GM23338 (cell line): ENCODE data around the gene ATP13A1. TPM values are rescaled to one million over a fixed set of nuclear protein-coding genes. Genes with fewer than 3 reads are reported as not detected.

Experiments used
- ATAC-seq: fragments of 200-7000 bp; cut with Tn5 transposase; 3 replicates; pipeline ENCODE4 v1.9.1; 2020
- DNase-seq: peaks from one replicate; pipeline ENCODE4 v3.0.0-alpha.2; 2015; ENCODE audit warnings: low spot score
- H2AFZ ChIP-seq: fragments of 200-600 bp; sonication (generic); 2 replicates; pipeline ENCODE4 v1.8.0; 2016; ENCODE audit warnings: antibody characterized with exemption, mild to moderate bottlenecking, moderate library complexity
- H3F3A ChIP-seq: fragments of 200-600 bp; sonication (generic); replicated peaks from 2 replicates; pipeline ENCODE4 v1.8.0; 2017; ENCODE audit warnings: antibody characterized with exemption, mixed run types, low read depth
- H3K27ac ChIP-seq: fragments of 200-600 bp; sonication (generic); 2 replicates; pipeline ENCODE4 v1.6.1; 2016; ENCODE audit warnings: low read depth
- H3K27me3 ChIP-seq: fragments of 200-600 bp; sonication (generic); 2 replicates; pipeline ENCODE4 v1.8.0; 2016; ENCODE audit warnings: mild to moderate bottlenecking, mixed run types, moderate library complexity; ENCODE audit not compliant: insufficient read depth
- H3K36me3 ChIP-seq: fragments of 200-600 bp; sonication (generic); 2 replicates; pipeline ENCODE4 v1.8.0; 2016; ENCODE audit warnings: mild to moderate bottlenecking; ENCODE audit not compliant: insufficient read depth
- H3K4me1 ChIP-seq: fragments of 200-600 bp; sonication (generic); 2 replicates; pipeline ENCODE4 v1.8.0; 2016; ENCODE audit warnings: mild to moderate bottlenecking, moderate library complexity; ENCODE audit not compliant: insufficient read depth
- H3K4me2 ChIP-seq: fragments of 200-600 bp; sonication (generic); 2 replicates; pipeline ENCODE4 v1.7.1; 2017; ENCODE audit warnings: mixed run types
- H3K4me3 ChIP-seq: fragments of 200-600 bp; sonication (generic); 2 replicates; pipeline ENCODE4 v1.6.1; 2016; ENCODE audit warnings: mixed run types
- H3K79me2 ChIP-seq: fragments of 200-600 bp; sonication (generic); replicated peaks from 2 replicates; pipeline ENCODE4 v1.8.0; 2017; ENCODE audit warnings: mild to moderate bottlenecking; ENCODE audit not compliant: insufficient read depth
- H3K9me2 ChIP-seq: fragments of 200-600 bp; sonication (generic); 2 replicates; pipeline ENCODE4 v1.8.0; 2017; ENCODE audit not compliant: insufficient read depth
- H4K20me1 ChIP-seq: fragments of 200-600 bp; sonication (generic); replicated peaks from 2 replicates; pipeline ENCODE4 v1.8.0; 2017; ENCODE audit warnings: mild to moderate bottlenecking; ENCODE audit not compliant: insufficient read depth
- H3K27ac Mint-ChIP-seq: 2 replicates; pipeline ENCODE4 v1.8.0; 2020; ENCODE audit warnings: inconsistent platforms, mild to moderate bottlenecking, moderate library complexity, mixed read lengths
- H3K27me3 Mint-ChIP-seq: 3 replicates; pipeline ENCODE4 v1.8.0; 2022; ENCODE audit warnings: low read depth, mild to moderate bottlenecking, moderate library complexity, mixed read lengths, inconsistent platforms; ENCODE audit not compliant: insufficient read depth, poor library complexity
- H3K36me3 Mint-ChIP-seq: 3 replicates; pipeline ENCODE4 v1.8.0; 2021; ENCODE audit warnings: low read depth, mild to moderate bottlenecking, inconsistent platforms, moderate library complexity, mixed read lengths
- H3K4me1 Mint-ChIP-seq: 3 replicates; pipeline ENCODE4 v1.8.0; 2020; ENCODE audit warnings: mild to moderate bottlenecking, inconsistent platforms, mixed read lengths
- H3K4me3 Mint-ChIP-seq: 3 replicates; pipeline ENCODE4 v1.8.0; 2021; ENCODE audit warnings: moderate library complexity, mild to moderate bottlenecking, inconsistent platforms, mixed read lengths
- H3K9me3 Mint-ChIP-seq: 3 replicates; pipeline ENCODE4 v1.8.0; 2020; ENCODE audit warnings: moderate library complexity, mild to moderate bottlenecking, inconsistent platforms, mixed read lengths
- CTCF ChIP-seq, 2 experiments: fragments of 200-600 bp in 1 of 2; sonication (generic) in 1 of 2; conservative IDR thresholded peaks; 2 replicates each; pipeline versions ENCODE4 v1.5.1 to v1.6.1; 2016 to 2017; ENCODE audit warnings: antibody characterized with exemption in 2 of 2, low read depth in 2 of 2, mild to moderate bottlenecking in 2 of 2, moderate library complexity in 1 of 2
- EZH2 ChIP-seq: fragments of 200-600 bp; sonication (generic); IDR thresholded peaks from one replicate; pipeline ENCODE4 v1.8.0; 2017; ENCODE audit warnings: antibody characterized with exemption, mild to moderate bottlenecking, low read depth; ENCODE audit not compliant: unreplicated experiment
- JUNB ChIP-seq: IDR thresholded peaks from one replicate; pipeline ENCODE4 v1.6.1; 2016; ENCODE audit warnings: antibody characterized with exemption; ENCODE audit not compliant: unreplicated experiment
- NANOG ChIP-seq: IDR thresholded peaks from 2 replicates; pipeline ENCODE4 v1.6.1; 2016; ENCODE audit warnings: antibody characterized with exemption, borderline replicate concordance
- REST ChIP-seq: IDR thresholded peaks from one replicate; pipeline ENCODE4 v1.6.1; 2018; ENCODE audit warnings: antibody characterized with exemption; ENCODE audit not compliant: unreplicated experiment
- ZNF114 ChIP-seq: fragments of 250-450 bp; sonication (Bioruptor Pico); IDR thresholded peaks from 2 replicates; pipeline ENCODE4 v1.5.0; 2020; ENCODE audit warnings: mild to moderate bottlenecking, moderate library complexity
- polyA plus RNA-seq: library from polyadenylated mRNA; unstranded; fragments of >200 nt; fragmentation: Nextera tagmentation; extraction: Ambion mirVana; gene quantifications from 2 replicates; pipeline ENCODE4 v1.2.1, GENCODE V29; 2016
- total RNA-seq: library from RNA; depleted of rRNA; stranded (reverse); fragments of >200 nt; shearing (Covaris generic); gene quantifications from 2 replicates; pipeline ENCODE4 v1.2.3, GENCODE V29; 2014

The ATP13A1 gene
- total and polyA plus RNA-seq, 2 experiments from 2014 or later = 38.1 to 307 TPM

GRCh38 chr19:19631346-19631745 is 32.1 kb downstream of the ATP13A1 start:
- Histone ChIP-seq H2AFZ (no peak overlapping the region), H3K27ac (no peak overlapping the region), H3K36me3 (no peaks in the 10 kb centered on the region; the same call in 1 of the 2 replicates), H3K27me3 (no peaks in the 10 kb centered on the region), H3K4me3 (no peak overlapping the region), H3F3A (0 out of 2 replicates have a peak, but pooled peaks cover 4% of the 10 kb centered on the region), H3K79me2 (peaks cover 14% of the 10 kb centered on the region), H4K20me1 (no peaks in the 10 kb centered on the region), H3K4me2 (no peak overlapping the region), H3K9me2 (no peaks in the 10 kb centered on the region), H3K4me1 (peaks cover 3% of the 10 kb centered on the region; the same call in 1 of the 2 replicates)
- Mint-ChIP-seq H3K4me3 (no peak overlapping the region), H3K27ac (no peak overlapping the region), H3K4me1 (peaks cover 12% of the 10 kb centered on the region), H3K9me3 (no peaks in the 10 kb centered on the region), H3K27me3 (peaks cover 18% of the 10 kb centered on the region), H3K36me3 (peaks cover 23% of the 10 kb centered on the region)
- no peak for TF ChIP-seq ZNF114
- TF ChIP-seq REST = no peak
- no peak for TF ChIP-seq EZH2
- no peak for TF ChIP-seq CTCF (conservative IDR thresholded peaks at IDR 0.05; ENCODE audit: low read depth in 2 of 2)
- TF ChIP-seq NANOG = no peak
- DNase-seq = no peak
- no peak for ATAC-seq

GRCh38 chr19:19630426-19630825 is 33.0 kb downstream of the ATP13A1 start:
- Mint-ChIP-seq H3K36me3 (peaks cover 25% of the 10 kb centered on the region), H3K9me3 (no peaks in the 10 kb centered on the region; the same call in 2 of the 3 replicates), H3K4me3 (no peak overlapping the region), H3K4me1 (peaks cover 17% of the 10 kb centered on the region), H3K27me3 (peaks cover 19% of the 10 kb centered on the region), H3K27ac (no peak overlapping the region)
- H3K27ac ChIP-seq = no peak overlapping the region
- H3F3A ChIP-seq = 0 out of 2 replicates have a peak, but pooled peaks cover 4% of the 10 kb centered on the region
- H2AFZ ChIP-seq = no peak overlapping the region
- H3K4me1 ChIP-seq = peaks cover 3% of the 10 kb centered on the region
- no peak overlapping the region for H3K4me3 ChIP-seq
- peaks cover 21% of the 10 kb centered on the region for H3K79me2 ChIP-seq
- no peak for TF ChIP-seq JUNB
- no peak for TF ChIP-seq REST
- no peak for TF ChIP-seq NANOG
- TF ChIP-seq ZNF114 = no peak
- no peak for DNase-seq
- no peak for ATAC-seq
- H3K36me3 ChIP-seq = no peaks in the 10 kb centered on the region; the same call in 1 of the 2 replicates
- H3K9me2 ChIP-seq = no peaks in the 10 kb centered on the region
- H3K27me3 ChIP-seq = no peaks in the 10 kb centered on the region
- H3K4me2 ChIP-seq = no peak overlapping the region
- no peaks in the 10 kb centered on the region for H4K20me1 ChIP-seq
